GM21381 (cell line): Measurements from ENCODE around the gene RIPK3.
"Not testable (repeated sequence)": the region's sequence is repeated elsewhere in the genome, so short reads cannot be mapped to it uniquely, and the experiment has no call there.

Experiments used
- ATAC-seq: cut with Tn5 transposase; IDR thresholded peaks from one replicate; pipeline ENCODE4 v1.9.1; 2021; ENCODE audit warnings: mild to moderate bottlenecking, moderate library complexity; ENCODE audit not compliant: unreplicated experiment

The RIPK3 gene

DNA sequence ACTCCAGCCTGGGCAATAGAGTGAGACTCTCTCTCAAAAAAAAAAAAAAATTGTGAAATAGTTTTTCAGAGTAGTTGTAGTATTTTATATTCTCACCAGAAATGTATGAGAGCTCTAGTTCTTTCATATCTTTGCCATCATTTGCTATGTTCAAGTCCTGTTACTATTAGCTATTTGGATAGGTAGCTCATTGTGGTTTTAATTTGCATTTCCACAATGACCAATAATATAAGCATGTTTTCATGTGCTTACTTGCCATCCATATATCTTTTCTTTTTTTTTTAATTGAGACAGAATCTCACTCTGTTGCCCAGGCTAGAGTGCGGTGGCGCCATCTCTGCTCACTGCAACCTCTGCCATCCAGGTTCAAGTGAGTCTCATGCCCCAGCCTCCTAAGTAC, 8.4 kb upstream of the RIPK3 start:
- ATAC-seq: no peak

GRCh38 chr14:24347134-24347533, 7.3 kb upstream of the RIPK3 start:
- no peak for ATAC-seq

GRCh38 chr14:24343795-24344660, 4.2 kb upstream of the RIPK3 start:
- no peak for ATAC-seq

- ATAC-seq: no peak
These were observed 3.1 kb upstream of the RIPK3 start for GRCh38 chr14:24342889-24343288.

GRCh38 chr14:24340606-24341005, 815 bp upstream of the RIPK3 start:
- no peak for ATAC-seq

DNA sequence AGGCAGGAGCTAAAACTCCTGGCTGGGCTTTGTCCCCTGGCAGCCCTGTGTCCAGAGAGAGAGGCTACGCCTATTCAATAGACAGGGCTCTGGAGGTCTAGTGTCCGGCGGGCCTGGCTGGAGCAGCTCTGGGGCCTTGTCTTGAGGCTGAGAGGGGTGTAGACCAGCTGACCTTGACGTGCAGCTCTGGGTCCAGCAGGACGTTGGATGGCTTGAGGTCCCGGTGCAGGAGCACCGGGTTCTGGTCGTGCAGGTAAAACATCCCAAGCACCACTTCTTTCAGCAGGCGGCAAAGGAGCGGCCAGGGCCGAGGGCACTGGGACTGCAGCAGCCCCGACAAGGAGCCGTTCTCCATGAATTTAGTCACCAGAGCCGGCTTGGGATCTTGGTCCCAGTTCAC, 948 bp downstream of the RIPK3 start:
- no peak for ATAC-seq

GRCh38 chr14:24337824-24338175, 2.0 kb downstream of the RIPK3 start:
- no peak for ATAC-seq

- ATAC-seq: no peak
These were observed 2.5 kb downstream of the RIPK3 start for GRCh38 chr14:24337144-24337823.

GRCh38 chr14:24335461-24336171, 4.2 kb downstream of the RIPK3 start:
- no peak for ATAC-seq

GRCh38 chr14:24334431-24335291, 5.1 kb downstream of the RIPK3 start, which contains the start of gene ADCY4:
Gene ADCY4 (minus strand): TSS chr14:24335071. CDS start chr14:24334652, 419 bp downstream.
- no peak for ATAC-seq

GRCh38 chr14:24332268-24332993, 7.4 kb downstream of the RIPK3 start:
- ATAC-seq: peak; percentile 74

DNA sequence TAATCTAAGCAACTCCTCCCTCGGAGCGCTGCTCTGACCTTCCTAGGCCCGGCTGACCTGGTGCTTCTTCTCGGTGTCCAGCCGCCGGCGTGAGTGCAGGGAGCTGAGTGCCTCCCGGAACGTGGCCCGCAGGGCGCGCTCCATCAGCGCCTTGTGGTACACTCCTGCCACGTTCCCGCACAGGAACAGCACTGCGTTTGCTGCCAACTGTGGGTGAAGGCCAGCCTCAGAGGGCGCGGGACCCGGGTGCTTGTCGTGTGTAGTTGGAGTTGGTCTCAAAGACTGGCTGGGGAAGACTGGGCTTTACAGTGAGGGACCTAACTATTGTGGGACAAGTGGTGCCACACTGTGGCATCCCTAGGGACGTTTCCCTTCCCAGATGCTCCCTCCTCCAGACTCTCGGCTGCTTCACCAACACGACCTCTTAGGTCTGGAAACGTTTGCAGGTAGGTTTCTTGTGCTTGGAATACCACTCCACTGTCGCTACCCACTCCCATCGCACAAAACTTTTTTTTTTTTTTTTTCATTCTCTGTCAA, 8.0 kb downstream of the RIPK3 start:
- ATAC-seq: no peak

- ATAC-seq: no peak
These were observed 8.7 kb downstream of the RIPK3 start for GRCh38 chr14:24330973-24331674.

DNA sequence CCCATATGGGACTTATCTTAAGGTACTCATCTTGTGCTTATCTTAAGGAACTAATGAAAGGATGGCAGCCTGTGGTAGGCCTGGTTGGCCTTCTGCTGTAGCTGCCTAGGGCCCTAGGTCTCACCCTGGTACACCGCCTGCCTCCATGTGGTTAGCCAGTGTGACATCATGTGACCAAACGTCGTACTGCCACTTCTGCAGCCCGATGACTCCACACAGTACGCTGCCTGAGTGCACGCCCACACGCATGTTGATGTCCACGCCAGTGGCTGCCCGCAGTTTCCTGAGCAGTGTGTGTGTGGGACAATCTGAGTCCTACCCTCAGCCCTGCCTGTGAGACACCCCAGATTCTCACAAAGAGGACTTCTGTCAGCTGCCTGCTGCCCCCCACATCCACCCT, 10.1 kb downstream of the RIPK3 start:
- ATAC-seq: no peak

DNA sequence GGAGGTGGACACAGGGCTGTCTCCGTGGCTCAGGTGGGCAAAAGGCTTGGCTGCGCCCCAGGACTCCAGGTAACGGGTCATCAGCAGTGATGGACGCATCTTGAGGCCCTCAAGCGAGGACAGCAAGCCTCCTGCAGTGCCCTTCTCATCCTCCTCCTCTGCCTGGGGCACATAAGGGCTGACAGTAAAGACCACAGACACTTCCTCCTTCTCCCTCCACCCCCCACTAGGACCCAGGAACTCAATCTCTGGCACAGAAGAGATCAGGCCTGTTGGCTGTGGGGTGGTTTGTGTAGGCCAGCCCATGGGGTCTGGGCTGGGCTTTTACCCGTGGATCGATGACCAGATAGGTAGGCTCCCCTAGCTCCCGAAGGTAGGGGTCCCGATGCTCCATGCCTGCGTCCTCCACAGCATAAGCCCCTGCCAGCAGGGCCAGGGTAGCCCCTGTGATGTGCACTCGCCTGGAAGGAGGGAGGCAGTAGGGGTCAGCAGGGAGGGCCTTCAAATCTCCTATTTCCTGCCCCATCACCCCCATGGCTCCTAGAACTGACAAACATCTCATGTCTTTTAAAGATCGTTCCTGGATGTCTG, 10.6 kb downstream of the RIPK3 start:
- ATAC-seq: no peak

- ATAC-seq: not testable (repeated sequence)
These were observed 11.9 kb downstream of the RIPK3 start for GRCh38 chr14:24327914-24328313.

GRCh38 chr14:24327303-24327702, 12.5 kb downstream of the RIPK3 start:
- no peak for ATAC-seq

DNA sequence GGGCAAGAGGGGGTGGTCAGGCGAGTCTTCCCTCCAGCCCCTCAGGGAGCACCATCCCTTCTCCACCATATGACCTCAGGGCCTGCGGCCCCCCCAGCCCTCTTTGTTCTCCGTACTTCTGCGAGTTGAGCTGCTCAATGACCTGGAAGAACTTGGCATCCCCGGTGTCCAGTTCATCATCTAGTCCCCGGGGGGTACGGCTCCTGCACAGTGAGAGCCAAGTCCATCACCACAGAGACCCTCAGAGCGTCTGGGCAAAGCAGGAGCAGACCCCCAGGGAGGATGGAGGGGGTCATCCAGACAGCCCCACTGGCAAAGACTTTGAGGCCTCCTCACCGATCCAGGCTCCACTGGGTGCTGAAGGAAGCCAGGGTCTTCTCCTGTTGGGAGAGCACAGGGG, 13.8 kb downstream of the RIPK3 start:
- ATAC-seq: no peak

- ATAC-seq: no peak
These were observed 14.7 kb downstream of the RIPK3 start for GRCh38 chr14:24325041-24325530.
